Measurements from ENCODE around the gene THEM5. TPM values are rescaled to one million over a fixed set of nuclear protein-coding genes. Genes with fewer than 3 reads are reported as not detected.

The THEM5 gene
- total RNA-seq, 1 experiment from 2014 or later, result not detected

DNA sequence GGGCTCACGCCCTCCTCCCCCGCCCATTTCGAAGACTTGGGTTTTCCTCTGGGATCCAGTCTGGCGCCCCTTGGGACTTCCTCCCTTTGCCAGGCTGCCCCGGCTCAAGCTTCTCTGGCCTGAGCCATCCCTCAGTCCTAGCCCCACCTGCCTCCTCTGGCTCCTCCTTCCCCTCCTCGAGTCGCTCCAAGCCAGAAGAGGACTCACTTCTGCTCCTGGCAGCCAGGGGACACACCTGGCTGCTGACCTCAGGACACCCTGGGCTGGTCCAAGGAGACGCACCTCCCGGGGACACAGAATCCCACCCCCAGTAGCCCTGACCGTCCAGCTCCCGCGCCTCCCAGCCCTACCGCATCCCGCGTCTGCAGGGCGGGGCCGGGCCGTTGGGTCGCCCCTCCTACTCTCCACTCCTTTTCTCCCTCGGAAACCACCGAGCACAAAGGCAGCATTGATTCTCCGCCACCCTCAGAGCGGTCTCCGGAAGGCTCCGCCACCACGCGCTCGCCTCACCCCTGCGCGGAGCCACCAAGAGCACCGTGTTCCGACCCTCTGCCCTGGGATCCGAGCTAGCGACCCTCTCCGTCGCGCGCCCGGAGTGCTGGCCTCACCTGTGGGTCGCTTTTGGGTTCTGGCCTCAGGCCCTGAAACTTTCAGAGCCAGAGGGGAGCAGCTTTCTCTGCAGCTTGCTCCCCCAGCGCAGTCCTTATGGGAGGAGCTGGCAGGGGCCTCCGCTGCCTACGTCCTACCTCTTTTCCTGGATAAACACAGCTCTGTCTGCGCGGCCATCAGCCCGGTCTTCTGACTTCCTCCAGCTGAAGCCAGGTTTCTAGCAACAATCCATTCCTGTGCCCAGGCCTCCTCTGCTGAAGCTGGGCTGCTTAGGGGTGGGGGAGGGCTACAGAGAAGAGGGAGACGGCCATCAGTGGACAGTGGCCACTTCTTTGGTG is 13.8 kb downstream of the THEM5 start, which contains the start of gene C2CD4D:
Gene C2CD4D, minus strand, starts transcription at position 364 of the 947 bp plus-strand sequence. CDS start 831 bp downstream, outside the sequence.
- no peak for DNase-seq (ENCODE audit: low spot score)

DNA sequence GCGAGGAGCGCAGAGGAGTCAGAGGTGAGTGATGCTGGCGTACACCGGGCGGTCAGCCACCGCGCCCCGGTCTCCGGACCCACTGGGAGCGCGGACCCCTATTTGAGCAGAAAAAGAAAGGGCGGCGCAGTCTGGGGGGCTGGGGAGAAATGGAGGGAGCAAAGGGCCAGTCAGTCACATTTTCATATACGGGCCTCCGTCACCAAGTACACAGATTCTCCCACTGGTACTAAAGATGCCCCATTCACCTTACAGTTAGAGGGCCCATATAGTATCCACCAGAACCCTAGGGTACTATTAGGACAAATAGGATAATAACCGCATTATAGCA is 14.5 kb downstream of the THEM5 start:
- DNase-seq (ENCODE audit: low spot score), result no peak

- DNase-seq (ENCODE audit: low spot score), result no peak
These were observed 15.1 kb downstream of the THEM5 start for GRCh38 chr1:151838222-151839081.

DNA sequence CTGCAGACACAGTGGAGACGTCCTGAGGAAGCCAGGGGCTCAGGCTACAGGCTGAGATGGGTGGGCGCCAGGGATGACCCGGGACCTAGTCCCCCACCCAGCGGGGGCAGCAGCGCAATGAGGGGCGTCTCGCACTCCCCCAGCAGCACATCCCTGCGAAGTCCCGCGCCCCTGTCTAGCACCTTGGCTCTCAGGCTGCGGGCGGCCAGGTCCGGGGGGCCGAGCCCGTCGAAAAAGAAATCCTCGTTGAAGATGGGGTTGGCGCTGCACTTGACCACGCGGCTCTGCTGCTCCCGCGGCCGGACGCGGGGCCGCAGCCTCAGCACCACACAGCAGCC is 15.7 kb downstream of the THEM5 start:
- DNase-seq (ENCODE audit: low spot score), result no peak

GRCh38 chr1:151837197-151837596 is 16.3 kb downstream of the THEM5 start:
- no peak for DNase-seq (ENCODE audit: low spot score)

- DNase-seq (ENCODE audit: low spot score), result no peak
These were observed 17.9 kb downstream of the THEM5 start for GRCh38 chr1:151835596-151835995.

GRCh38 chr1:151834239-151834638 is 19.3 kb downstream of the THEM5 start:
- DNase-seq (ENCODE audit: low spot score), result no peak

- DNase-seq (ENCODE audit: low spot score), result no peak
These were observed 20.2 kb downstream of the THEM5 start for GRCh38 chr1:151833172-151833900.

GRCh38 chr1:151832318-151832980 is 21.1 kb downstream of the THEM5 start:
- DNase-seq (ENCODE audit: low spot score), result peak; percentile 81

DNA sequence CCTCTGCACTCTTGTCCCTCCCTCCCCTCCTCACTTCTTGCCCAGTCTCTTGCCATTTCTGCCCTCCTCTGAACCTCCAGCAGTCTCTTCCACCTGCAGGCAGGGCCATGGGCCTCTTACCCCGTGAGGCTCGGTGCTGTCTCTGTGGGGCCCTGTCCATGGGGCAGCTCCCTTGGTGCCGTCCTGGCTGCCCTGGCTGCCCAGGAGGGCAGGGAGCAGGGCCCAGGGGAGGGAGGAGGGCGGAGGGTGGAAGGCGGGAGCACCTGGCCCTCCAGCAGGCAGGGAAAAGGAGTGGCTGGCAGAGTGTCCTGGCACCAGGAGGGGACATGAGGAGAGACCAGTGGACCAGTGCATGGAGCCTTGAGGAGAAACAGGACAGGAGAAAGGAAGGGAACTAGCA is 21.9 kb downstream of the THEM5 start, which contains the start of gene RORC:
Gene RORC, minus strand, starts transcription at position 198 of the 400 bp plus-strand sequence. Its CDS starts 38 bp downstream, at position 160.
- no peak for DNase-seq (ENCODE audit: low spot score)

DNA sequence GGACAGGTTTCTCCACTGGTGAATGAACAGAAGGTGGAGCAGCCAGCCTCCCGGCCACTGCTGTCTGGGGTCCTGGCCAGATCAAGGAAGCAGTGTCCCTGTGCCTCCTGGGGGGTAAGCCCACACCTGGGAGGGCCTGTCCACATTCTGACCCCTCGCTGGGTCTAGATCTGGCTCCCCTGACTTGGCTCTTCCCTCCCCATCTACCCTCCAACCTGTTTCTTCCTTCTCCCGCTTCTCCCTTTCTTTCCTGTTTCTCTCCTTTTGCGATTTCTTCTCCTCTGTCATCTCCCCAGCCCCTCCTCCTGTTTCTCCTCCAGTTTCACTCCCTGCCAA is 22.3 kb downstream of the THEM5 start:
- no peak for DNase-seq (ENCODE audit: low spot score)

- no peak for DNase-seq (ENCODE audit: low spot score)
These were observed 23.5 kb downstream of the THEM5 start for GRCh38 chr1:151830055-151830454.

DNA sequence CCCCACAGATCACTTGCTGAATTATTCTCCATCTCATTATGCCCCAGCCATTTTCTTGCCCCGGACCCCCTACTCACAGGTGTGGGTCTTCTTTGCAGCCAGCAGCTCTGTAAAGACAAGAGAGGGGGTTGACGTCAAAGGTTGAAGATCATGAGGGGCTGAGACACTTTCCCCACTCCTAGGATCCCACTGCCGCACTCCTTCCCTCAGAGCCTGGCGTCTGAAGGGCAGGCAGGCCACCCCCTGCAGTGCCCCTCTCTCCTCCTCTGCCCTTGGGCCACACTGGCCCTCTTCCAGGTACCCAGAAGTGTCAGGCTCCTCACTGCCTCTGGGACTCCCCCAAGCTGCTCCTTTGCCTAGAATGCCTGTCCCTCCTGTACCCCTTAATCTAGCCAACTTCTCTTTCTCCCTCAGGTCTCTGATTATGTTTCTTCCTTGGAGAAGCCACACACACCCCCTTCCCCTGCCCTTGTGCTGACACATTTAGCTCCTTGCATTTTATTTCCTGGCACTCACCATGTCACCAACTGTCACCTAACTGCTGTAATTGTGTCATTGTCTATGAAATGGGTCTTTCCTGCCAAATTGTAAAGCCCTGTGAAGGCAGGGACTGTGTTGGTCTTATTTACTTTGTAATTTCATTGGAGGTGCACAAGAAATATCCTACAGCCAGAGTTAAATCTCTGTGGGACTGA is 24.0 kb downstream of the THEM5 start:
- no peak for DNase-seq (ENCODE audit: low spot score)

GRCh38 chr1:151828921-151829320 is 24.6 kb downstream of the THEM5 start:
- DNase-seq (ENCODE audit: low spot score), result peak; percentile 83

DNA sequence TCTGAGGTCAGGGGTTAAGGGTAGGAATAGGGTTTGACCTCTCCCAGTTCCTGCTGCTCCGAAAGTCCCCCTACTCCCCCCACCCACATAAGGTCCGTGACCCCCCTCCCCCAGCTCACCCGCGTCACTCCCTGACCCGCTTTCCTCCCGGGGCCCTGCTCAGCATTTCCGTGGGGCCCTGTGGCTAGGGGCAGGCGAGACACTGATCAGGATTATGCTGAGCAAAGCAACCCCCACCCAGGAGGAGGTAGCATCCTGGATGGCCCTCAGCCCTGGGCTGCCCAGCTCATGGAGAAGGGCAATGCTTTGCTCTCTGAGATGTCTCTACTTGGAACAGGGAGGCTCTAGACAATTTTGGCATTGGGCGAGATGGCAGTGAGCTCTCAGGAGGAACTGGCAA is 25.7 kb downstream of the THEM5 start:
- DNase-seq (ENCODE audit: low spot score), result no peak

GRCh38 chr1:151825751-151826660 is 27.5 kb downstream of the THEM5 start:
- no peak for DNase-seq (ENCODE audit: low spot score)

GRCh38 chr1:151825204-151825603 is 28.3 kb downstream of the THEM5 start:
- DNase-seq (ENCODE audit: low spot score), result no peak

DNA sequence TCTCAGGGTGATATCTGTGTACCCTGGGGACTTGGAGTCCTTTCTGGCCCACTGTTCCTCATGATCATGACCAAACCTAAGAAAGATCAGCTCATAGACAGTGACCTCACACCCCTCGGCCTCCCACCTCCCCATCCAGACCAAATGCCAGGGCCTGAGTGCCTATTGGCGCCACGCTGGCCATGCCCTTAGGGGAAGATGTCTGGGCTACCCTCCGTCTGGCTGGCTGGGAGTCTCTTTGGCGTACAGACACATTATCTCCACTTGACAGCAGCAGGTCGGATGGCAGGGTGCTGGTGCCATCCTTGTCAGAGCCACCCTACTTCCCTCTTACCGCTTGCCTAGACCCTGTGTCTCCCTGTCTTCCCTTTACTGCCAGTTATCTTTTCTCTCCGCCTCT is 30.3 kb downstream of the THEM5 start:
- no peak for DNase-seq (ENCODE audit: low spot score)

DNA sequence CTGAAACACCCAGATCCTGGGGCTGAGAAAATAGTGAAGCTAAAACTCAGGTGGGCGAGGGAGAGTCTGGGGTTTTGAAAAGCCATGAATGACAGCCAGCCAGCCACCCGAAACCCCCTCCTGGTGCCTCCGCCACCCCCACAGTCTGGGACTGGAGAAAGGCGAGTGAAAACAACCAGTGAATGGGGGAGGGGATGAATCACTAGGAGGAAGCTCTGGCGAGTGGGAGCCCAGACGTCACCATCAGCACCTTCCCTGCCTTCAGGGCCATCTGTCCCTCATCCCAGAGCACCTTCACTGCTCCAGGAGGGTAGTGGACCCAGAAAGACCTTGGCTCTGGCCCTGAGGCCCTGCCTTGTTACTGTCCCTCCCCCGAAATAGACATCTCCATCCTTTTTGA is 31.1 kb downstream of the THEM5 start:
- no peak for DNase-seq (ENCODE audit: low spot score)

- DNase-seq (ENCODE audit: low spot score), result no peak
These were observed 32.6 kb downstream of the THEM5 start for GRCh38 chr1:151820940-151821339.
